Measurements from ENCODE around the gene HRH2. TPM values are rescaled to one million over a fixed set of nuclear protein-coding genes. Genes with fewer than 3 reads are reported as not detected.

Gene HRH2, protein sequence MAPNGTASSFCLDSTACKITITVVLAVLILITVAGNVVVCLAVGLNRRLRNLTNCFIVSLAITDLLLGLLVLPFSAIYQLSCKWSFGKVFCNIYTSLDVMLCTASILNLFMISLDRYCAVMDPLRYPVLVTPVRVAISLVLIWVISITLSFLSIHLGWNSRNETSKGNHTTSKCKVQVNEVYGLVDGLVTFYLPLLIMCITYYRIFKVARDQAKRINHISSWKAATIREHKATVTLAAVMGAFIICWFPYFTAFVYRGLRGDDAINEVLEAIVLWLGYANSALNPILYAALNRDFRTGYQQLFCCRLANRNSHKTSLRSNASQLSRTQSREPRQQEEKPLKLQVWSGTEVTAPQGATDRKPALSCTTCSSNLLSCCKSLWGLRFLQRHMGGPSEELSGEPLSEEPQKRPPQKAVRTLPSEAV
- total RNA-seq (2022; extraction: Qiagen RNA extraction): 0.38 to 0.70 TPM (median 0.53 TPM) in 5 replicates

DNA sequence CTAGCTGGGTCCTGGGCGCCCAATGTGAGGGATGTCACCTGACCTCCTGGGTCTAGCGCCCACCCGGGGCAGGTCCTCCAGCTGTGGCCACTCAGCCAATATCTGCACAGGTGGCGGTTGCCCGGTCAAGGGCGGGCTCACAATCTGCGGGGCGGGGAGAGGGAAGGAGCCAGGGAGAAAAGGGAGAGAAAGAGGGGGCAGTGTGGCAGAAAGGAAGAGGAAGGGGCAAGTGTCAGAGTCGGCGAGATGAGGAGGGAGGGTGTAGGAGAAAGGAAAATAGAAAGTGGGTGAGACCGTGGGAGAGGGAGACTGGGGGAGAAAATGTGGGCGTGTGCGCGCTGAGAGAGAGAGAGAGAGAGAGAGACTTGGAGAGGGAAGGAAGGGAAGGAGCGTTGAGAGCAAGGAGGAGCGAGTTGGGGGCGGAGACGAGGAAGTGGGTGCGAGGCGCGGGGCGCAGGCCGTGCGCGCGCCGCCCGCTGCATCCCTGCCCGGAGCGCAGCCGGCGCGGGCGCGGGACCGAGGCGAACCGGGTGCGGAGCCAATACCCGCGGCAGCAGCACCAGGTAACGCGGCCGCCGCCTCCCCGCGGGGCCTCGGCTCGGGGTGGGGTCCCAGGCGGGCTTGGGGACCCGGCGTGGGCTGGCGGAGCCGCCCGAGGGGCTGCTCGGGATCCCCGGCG, at the start of gene HRH2:
Gene HRH2 (plus strand): TSS at position 479 of the 679 bp plus-strand sequence. CDS start 25,163 bp downstream, outside the sequence.

Other genes with a start within 250 kb of the HRH2 start
- gene DRD1, start 213.9 kb upstream of the HRH2 start, total RNA-seq (2022; extraction: Qiagen RNA extraction): 0.08 to 0.18 TPM (median 0.15 TPM) in 5 replicates
- gene SFXN1, start 179.5 kb upstream of the HRH2 start, total RNA-seq (2022; extraction: Qiagen RNA extraction): 78.5 to 104 TPM (median 91.3 TPM) in 5 replicates
- 135 to 199 TPM (median 165 TPM) in 5 replicates for gene CPLX2, start 213.5 kb downstream of the HRH2 start, total RNA-seq (2022; extraction: Qiagen RNA extraction)